Cardiac fibroblast (primary cell): ENCODE results near the gene BRD7.

Experiments
- DNase-seq, 2 donors: peaks; one replicate each; pipeline versions ENCODE4 v3.0.0 to v3.0.0-alpha.2; 2010; ENCODE audit warnings: low read depth in 2 of 2
- H3K4me3 ChIP-seq, 2 donors: replicated peaks in 1 of 2; 1 replicate in 1 of 2; 2 replicates in 1 of 2; pipeline ENCODE4 v1.5.1; 2011; ENCODE audit warnings: low read depth in 2 of 2, low read length in 2 of 2, mild to moderate bottlenecking in 2 of 2, moderate library complexity in 1 of 2
- TF ChIP-seq, protein P1 (sequence below): IDR thresholded peaks from one replicate; pipeline ENCODE4 v1.5.1; 2011; ENCODE audit warnings: low read depth, mild to moderate bottlenecking, low read length, inconsistent platforms

BRD7 gene

GRCh38 chr16:50334106-50334975, 34.4 kb downstream of the BRD7 start:
- no peak overlapping the region for H3K4me3 ChIP-seq
- DNase-seq: no peak
- TF ChIP-seq, protein P1, sequence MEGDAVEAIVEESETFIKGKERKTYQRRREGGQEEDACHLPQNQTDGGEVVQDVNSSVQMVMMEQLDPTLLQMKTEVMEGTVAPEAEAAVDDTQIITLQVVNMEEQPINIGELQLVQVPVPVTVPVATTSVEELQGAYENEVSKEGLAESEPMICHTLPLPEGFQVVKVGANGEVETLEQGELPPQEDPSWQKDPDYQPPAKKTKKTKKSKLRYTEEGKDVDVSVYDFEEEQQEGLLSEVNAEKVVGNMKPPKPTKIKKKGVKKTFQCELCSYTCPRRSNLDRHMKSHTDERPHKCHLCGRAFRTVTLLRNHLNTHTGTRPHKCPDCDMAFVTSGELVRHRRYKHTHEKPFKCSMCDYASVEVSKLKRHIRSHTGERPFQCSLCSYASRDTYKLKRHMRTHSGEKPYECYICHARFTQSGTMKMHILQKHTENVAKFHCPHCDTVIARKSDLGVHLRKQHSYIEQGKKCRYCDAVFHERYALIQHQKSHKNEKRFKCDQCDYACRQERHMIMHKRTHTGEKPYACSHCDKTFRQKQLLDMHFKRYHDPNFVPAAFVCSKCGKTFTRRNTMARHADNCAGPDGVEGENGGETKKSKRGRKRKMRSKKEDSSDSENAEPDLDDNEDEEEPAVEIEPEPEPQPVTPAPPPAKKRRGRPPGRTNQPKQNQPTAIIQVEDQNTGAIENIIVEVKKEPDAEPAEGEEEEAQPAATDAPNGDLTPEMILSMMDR: no peak

DNA sequence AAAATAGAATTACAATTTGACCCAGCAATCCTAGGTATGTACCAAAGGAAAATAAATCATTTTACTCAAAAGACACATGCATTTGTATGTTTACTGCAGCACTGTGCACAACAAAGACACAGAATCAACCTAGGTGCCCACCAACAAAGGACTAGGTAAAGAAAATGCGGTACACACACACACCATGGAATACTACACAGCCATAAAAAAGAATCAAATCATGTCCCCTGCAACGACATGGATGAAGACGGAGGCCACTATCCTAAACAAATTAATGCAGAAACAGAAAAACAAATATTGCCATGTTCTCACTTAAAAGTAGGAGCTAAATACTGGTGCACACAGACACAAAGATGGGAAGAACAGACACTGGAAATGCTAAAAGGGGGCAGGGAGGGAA, 36.2 kb downstream of the BRD7 start:
- TF ChIP-seq, protein P1: no peak
- no peak overlapping the region for H3K4me3 ChIP-seq
- DNase-seq: no peak

DNA sequence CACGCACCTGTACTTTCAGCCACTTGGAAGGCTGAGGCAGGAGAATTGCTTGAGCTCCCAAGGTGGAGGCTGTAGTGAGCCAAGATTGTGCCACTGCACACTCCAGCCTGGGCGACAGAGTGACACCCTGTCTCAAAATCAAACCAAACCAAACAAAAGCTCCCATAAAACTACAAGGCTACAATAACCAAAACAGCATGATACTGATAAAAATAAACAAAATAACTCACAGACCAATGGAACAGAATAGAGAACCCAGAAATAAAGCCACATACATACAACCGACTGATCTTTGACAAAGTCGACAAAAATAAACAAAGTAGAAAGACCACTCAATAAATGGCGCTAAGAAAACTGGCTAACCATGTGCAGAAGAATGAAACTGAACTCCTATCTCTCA, 37.2 kb downstream of the BRD7 start:
- DNase-seq: no peak

GRCh38 chr16:50329446-50330189, 39.2 kb downstream of the BRD7 start:
- no peak overlapping the region for H3K4me3 ChIP-seq
- TF ChIP-seq, protein P1: no peak
- DNase-seq: peak in 1 of 2 donors; percentile 38

More for the DNA sequence above, 37.2 kb downstream of the BRD7 start:
- TF ChIP-seq, protein P1: no peak
- H3K4me3 ChIP-seq: no peak overlapping the region

- DNase-seq: peak; percentile 37 to 56
- H3K4me3 ChIP-seq: no peak overlapping the region
Observed at GRCh38 chr16:50326835-50327465, 41.8 kb downstream of the BRD7 start.

GRCh38 chr16:50326264-50326663, 42.5 kb downstream of the BRD7 start:
- TF ChIP-seq, protein P1: no peak
- H3K4me3 ChIP-seq: no peak overlapping the region
- DNase-seq: no peak

More at GRCh38 chr16:50326835-50327465, 41.8 kb downstream of the BRD7 start:
- TF ChIP-seq, protein P1: peak; percentile 63
